ENCODE measurements around the gene NHSL1.

NHSL1 gene

DNA sequence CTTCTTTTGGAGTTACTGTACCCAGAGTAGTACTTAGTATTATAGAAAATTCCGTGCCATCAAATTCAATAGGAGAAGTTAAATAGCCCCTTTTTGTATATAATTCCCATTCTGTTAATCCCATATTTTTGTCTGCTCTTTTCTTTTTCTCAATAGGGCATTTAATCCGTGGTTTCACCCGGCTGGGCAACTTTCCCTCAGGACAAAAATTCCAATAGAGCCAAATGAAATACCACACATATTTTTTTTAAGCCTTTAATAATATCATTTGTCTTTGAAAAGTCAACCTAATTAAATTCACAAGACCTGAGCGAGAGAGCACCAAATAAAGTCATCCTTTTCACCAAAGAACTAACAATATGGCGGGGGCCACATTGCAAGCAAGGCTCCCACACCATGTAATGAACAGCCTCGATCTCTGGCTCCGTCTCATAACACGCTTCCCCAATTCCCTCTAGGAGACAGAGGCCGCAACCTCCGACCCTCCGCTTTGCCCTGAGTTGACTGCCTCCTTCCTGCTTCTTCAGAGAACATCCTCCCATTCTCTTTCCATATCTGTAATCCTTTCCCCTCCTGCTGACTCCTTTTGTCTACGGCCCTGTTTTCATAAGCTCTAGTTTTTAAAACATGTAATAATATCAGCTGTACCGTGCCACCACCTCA is 13.6 kb downstream of the NHSL1 start:
- TF ChIP-seq, protein P1, sequence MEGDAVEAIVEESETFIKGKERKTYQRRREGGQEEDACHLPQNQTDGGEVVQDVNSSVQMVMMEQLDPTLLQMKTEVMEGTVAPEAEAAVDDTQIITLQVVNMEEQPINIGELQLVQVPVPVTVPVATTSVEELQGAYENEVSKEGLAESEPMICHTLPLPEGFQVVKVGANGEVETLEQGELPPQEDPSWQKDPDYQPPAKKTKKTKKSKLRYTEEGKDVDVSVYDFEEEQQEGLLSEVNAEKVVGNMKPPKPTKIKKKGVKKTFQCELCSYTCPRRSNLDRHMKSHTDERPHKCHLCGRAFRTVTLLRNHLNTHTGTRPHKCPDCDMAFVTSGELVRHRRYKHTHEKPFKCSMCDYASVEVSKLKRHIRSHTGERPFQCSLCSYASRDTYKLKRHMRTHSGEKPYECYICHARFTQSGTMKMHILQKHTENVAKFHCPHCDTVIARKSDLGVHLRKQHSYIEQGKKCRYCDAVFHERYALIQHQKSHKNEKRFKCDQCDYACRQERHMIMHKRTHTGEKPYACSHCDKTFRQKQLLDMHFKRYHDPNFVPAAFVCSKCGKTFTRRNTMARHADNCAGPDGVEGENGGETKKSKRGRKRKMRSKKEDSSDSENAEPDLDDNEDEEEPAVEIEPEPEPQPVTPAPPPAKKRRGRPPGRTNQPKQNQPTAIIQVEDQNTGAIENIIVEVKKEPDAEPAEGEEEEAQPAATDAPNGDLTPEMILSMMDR (IDR thresholded peaks at IDR 0.05; ENCODE audit: low read depth, low read length, missing control alignments) = no peak
- no peak overlapping the region for H3K4me3 ChIP-seq (replicated peaks; ENCODE audit: low read depth, low read length)
- DNase-seq (ENCODE audit: extremely low read depth, low read depth) = no peak

DNA sequence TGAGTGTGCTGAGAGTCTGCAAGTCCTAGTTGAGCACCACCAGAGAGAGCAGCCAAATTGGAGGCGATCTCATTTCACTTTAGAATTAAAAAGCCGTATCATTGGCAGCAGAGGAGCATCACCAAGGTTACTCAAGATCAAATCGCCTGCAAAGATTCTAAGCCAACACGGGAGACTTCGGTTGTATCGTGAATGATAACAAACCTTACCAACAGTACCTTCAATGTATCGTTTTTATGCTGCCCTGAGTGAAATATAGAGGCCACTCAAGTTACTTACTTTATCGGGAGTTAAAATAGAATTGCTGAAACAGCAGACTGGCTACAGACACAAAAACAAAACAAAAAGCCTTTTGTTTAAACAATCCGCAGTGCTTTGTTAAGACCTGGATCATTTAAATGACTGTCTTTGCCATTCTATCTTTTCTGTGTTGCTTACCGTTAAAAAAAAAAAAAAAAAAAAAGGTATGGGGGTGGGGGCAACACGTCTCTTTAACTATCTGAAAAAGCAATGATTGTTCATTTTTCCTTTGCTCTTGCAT is 14.2 kb downstream of the NHSL1 start:
- no peak for DNase-seq (ENCODE audit: extremely low read depth, low read depth)
- H3K4me3 ChIP-seq (replicated peaks; ENCODE audit: low read depth, low read length) = no peak overlapping the region

DNA sequence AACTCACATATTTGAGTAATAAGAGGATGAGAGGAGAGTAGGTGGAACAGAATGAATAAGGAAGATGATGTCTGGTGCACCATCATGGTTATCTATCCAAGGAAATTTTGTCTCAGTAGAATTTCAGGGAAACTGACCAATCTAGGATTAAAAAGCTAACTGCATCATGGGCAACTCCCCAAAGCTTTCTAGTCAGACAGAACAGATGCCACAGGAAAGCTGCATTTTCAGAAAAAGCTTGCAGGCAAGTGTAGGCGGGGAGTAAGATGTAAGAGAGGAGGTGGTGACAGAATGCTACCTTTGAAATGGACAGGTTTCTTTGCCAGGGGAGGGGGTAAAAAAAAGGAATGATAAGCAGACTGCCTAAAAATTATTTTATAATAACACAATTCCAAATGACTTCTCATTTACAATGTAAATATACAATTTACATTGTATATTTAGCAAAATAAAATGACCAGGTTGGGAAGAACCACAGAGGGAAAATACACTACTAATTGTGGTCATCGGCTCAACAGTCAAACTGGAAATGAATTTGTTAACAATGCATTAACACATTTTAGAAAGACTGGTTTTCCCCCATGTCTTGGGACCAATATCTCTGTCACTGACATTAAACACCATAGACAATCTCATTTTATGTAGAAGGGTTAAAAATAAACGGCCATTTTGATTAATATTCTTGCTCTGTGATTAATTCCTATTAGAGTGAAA is 15.1 kb downstream of the NHSL1 start:
- TF ChIP-seq, protein P1 (IDR thresholded peaks at IDR 0.05; ENCODE audit: low read depth, low read length, missing control alignments) = no peak
- no peak for DNase-seq (ENCODE audit: extremely low read depth, low read depth)
- no peak overlapping the region for H3K4me3 ChIP-seq (replicated peaks; ENCODE audit: low read depth, low read length)

More for the DNA sequence above, 14.2 kb downstream of the NHSL1 start:
- TF ChIP-seq, protein P1 (IDR thresholded peaks at IDR 0.05; ENCODE audit: low read depth, low read length, missing control alignments) = no peak

DNA sequence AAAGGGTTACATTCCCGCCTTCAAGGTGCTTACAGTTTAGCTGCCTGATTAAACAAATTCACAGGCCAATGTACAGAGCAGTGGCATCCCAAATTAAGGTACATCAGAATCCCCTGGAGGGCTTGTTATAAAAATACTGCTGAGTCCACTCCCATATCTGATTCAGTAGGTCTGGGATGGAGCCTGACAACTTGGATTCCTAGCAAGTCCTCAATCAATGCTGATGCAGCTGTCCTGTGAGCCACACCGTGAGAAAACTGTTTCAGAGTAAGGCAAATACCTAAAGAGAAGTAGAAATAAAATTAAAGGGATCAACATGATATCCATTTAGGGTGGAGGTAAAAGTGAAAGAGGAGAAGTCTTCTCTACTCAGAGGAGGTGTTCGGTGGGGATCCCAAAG is 16.5 kb downstream of the NHSL1 start:
- DNase-seq (ENCODE audit: extremely low read depth, low read depth) = no peak
- H3K4me3 ChIP-seq (replicated peaks; ENCODE audit: low read depth, low read length) = no peak overlapping the region
- TF ChIP-seq, protein P1 (IDR thresholded peaks at IDR 0.05; ENCODE audit: low read depth, low read length, missing control alignments) = no peak

DNA sequence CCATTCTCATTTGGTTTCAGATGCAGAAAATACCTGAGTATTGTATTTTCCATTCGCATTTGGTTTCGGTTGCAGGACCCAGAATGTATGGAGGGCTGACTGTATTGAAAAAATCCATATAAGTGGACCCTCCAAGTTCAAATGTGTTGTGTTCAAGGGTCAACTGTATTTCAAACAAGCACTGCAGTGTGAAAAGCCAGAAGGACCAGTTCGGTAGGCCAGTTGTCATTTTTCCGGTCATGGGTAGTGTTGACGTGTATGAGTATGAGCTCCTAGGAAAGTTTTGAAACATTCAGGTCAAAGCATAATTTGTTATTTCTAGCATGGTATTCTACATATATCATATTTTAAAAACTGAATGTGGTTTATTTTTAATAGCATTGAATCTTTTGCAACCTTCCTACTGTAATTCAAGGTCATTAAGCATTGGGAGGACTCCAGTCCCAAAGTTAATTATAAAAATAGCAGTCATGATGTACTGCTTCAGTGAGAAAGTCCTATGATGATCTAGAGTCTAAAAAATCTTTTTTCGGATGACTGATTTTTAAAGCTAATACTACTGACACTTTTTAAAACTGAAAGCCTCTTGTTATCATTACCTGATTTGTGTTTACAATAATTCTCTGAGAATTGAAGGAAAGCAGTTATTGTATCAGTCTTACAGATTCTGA is 18.9 kb downstream of the NHSL1 start:
- no peak overlapping the region for H3K4me3 ChIP-seq (replicated peaks; ENCODE audit: low read depth, low read length)
- no peak for DNase-seq (ENCODE audit: extremely low read depth, low read depth)
- TF ChIP-seq, protein P1 (IDR thresholded peaks at IDR 0.05; ENCODE audit: low read depth, low read length, missing control alignments) = no peak

DNA sequence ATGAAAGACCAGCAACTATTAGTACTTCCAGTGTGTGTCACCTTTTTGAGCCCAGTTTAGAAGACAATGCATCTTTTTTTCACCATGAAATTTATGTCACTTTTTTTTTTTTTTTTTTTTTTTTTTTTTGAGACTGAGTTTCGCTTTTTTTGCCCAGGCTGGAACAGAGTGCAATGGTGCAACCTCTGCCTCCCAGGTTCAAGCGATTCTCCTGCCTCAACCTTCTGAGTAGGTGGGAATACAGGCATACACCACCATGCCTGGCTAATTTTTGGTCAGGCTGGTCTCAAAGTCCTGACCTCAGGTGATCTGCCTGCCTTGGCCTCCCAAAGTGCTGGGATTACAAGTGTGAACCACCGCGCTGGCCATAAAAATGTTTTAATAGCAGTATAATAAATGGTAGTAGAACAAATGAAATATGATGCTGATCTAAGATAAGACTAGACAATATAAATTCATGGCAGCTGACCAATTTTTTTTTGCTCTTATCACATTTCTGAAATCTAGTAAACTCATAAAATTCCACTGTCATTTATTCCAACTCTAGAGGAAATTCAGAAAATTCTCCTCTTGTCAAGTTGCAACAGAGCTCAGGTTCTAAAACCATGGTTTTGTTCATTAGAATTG is 21.3 kb downstream of the NHSL1 start:
- DNase-seq (ENCODE audit: extremely low read depth, low read depth) = no peak
- H3K4me3 ChIP-seq (replicated peaks; ENCODE audit: low read depth, low read length) = no peak overlapping the region
- TF ChIP-seq, protein P1 (IDR thresholded peaks at IDR 0.05; ENCODE audit: low read depth, low read length, missing control alignments) = no peak
